Stimulated activated CD4-positive, alpha-beta T cell treated with anti-CD3 and anti-CD28 coated beads, Interleukin-12 subunit alpha, Interleukin-12 subunit beta, amount 100 ng/mL, for 24 hours (primary cell): ENCODE data around the gene IPPK.

Source experiments
- DNase-seq, 2 experiments: peaks; one replicate each; pipeline ENCODE4 v3.0.0-alpha.2; 2020; ENCODE audit warnings: low read depth in 2 of 2

IPPK gene

DNA sequence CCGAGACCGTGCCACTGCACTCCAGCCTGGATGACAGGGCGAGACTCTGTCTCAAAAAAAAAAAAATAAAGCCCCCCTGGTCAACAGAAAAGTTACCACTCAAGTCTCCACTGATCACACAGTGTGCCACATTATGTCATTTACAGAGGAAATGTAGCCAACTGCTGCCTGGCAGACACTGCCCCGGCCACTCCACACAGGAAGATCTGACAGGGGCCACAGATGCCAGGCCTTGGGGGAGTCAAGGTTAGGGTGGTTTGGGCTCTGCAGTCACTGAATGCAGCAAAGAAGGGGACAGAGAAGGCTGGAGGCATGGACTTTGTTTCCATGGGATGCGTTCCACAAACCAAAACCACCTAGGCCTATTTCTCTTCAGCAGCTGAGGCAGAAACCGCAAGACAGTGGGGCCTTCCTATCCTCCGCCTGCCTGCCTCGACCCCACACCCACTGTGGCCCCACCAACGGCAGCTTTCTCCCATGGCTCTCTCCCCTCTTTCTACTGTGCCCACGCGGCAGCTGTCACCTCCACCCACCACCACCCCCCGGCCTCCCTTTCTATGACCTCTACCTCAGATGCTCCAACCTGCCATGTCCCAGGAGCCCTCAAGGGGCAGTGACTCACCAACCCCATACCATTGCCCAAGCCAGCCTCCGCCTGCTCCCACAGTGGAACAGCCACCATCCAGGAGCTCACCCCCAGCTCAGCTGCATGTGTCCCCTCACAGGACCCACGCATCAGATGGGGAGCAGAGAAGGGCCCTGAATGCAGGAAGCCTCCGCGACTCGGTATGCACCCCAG is 12.4 kb downstream of the IPPK start:
- DNase-seq, result no peak

DNA sequence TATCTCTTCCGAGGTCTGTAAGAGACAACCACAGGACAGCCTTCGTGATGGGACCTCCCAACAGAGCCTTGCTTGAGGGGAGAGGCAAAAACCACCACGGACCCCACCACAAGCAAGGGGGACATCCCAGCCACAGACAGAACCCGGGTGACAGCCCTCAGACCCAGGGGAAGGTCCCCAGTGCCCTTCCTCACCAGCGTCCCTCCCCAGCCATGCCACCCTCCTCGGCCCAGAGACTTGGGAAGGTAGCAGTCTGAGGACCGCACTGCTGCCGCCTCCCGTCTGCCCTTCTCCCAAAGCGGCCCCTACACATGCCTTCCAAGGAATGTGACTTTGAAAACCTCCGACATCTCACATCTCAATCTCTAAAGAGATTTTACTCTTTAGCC is 13.4 kb downstream of the IPPK start:
- DNase-seq, result no peak

DNA sequence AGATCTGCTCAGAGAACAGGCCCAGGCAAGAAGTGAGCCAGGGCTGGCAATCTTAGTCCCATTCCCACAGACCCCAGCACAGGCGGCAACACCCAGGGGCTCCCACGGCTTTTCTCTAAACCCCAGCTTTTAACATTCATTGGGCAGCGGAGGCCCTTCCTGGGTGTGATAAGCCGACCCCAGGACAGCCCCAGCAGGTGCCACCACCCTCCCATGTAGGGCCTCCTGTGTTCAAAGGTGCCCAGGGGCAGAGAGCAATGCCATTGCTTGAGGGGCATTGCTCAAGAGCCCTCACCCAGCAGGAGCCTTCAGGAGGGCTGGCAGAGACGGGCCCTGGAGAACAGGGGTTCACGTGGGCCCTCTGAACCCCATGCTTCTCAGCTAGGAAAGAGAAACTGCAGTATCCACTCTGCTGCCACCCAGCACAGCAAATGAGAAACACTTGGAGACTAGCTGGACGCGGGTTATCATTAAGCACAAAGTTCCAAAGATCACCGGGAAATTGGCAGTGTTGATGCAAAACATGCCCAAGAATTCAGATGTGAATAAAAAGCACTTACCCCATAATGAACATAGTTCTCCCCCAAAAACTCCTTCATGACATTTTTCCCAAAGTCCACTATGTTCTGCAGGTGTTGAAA is 13.9 kb downstream of the IPPK start:
- DNase-seq, result no peak

DNA sequence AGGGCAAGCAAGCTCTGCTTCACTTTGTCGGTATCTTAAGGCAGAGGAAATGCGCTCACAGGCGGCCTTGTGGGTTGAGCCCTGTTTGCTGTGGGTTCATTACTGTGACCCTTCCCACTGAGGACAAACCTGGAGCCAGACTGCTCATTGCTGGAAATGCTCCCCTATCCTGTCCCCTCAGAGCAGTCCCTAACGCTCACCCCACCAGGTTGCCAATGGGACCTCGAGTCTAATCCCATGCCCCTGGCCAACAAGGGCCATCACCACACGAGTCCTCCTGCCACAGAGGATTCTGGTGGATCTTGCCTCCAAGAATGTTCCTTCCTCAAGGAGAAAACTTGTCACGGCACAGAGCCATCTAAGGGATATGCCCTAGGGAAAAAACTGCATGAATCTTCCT is 14.6 kb downstream of the IPPK start:
- DNase-seq, result no peak

DNA sequence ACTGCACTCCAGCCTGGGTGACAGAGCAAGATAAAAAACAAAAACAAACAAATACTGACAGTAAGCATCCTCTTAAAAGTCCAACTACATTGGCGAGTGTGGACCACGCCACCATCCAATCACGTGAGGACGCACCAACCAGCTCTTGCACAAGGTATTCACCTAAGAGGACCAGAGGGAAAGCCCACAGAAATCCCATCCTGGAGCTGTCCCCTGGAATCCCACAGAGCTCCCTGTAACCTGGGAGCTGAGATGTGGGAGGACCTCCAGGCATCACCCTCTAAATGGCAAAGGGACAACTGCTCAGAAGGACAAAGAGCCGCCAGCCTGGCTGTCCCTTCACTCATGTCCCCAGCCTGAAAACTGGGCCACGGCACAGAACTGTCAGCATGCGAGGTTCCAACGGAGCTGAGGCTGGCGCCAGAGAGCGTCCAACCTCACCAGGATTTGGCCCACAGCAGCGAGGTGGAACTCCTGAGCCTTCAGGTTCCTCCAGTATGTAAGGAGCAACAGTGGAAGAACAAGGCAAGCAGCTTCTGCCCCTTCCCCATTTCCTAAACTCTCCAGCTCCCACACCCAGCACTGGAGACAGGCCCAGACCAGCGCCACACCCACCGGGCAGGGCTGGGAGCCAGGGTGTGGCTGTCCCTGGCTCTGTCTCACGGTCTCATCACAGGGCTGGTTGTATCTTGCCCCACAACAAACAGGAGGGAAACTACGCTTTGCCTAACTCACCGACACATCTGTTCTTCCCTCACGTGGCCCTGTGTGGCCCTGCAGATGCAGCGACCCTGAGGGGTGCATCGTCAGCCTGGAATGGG is 15.2 kb downstream of the IPPK start:
- DNase-seq, result no peak

- no peak for DNase-seq
Measured at GRCh38 chr9:92652461-92652860, 17.5 kb downstream of the IPPK start.

DNA sequence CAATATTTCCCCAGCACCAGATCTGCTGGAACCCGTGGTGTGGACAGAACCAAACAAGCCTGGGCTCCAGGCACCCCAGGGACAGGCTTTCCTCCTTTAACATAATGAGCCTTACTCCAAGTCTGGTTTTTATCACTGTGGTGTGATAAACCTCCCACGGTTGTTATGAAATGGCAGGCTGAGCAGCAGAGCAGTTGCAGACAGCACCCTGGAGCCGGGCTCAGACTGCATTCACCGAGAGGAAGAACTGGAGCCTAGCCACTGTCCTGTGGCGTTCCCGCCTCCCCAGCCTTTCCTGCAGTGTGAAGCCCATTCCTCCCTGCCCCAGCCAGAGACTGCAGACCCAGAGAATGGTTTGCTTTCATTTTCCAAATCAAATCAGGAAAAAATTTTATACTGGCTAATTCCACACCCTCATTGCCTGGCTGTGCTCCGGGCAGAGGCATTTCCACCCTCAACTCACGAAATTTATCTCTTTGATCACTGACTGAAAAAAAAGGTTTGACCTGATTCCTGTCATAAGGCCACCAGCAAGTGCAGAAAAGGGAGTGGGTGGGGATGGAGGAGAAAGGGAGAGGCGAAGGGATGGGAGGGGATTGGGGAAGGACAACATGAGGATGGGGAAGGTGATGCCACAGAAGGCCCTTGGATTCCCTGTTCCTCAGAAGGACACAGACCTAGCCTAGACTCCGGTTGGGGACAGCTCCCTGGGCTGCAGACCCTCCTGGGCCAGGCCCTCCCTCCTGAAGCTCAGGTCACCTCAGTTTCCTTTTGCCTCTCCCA is 18.9 kb downstream of the IPPK start:
- no peak for DNase-seq

- DNase-seq, result no peak
Measured at GRCh38 chr9:92650296-92650695, 19.6 kb downstream of the IPPK start.

DNA sequence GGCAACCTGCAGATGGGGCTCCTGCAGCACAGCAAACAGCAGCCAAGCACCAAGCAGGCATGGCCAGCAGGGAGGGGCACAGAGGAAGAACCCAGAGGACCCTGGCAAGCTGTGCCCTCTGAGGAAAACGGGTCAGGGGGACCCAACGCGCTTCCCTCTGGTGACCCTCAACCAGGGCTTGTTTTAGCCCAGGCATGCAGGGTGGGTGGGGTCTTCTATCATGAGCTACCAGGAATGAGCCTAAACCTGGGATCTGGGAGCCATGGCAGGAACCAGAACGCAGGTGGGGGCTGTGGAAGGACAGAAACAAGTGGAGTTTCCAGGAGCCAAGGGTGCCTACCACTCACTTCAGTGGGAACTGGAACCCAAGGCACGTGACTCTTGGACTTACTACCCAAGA is 20.9 kb downstream of the IPPK start:
- DNase-seq, result no peak

DNA sequence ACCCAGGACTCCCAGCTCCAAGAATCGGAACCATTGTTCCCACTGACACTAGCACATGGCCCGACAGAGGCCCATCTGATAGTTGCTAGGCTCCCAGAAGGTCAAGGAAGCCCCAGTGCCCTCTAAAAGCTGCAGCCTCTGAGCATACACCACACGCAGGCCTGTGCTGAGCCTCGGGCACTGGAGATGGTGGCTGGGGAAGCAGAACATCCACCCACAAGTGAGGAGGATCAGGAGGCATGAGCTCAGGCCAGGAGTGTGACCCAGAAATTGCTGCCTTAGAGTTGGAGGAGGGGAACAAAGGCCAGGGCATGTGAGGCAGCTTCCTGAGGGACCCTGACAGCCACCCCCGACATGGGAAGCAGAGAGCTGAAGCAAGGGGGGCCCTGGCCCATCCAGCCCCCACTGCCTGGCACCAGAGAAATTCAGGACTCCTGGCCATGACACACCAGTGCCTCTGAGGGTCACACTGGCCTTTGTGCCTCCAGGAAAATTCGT is 21.4 kb downstream of the IPPK start:
- no peak for DNase-seq

DNA sequence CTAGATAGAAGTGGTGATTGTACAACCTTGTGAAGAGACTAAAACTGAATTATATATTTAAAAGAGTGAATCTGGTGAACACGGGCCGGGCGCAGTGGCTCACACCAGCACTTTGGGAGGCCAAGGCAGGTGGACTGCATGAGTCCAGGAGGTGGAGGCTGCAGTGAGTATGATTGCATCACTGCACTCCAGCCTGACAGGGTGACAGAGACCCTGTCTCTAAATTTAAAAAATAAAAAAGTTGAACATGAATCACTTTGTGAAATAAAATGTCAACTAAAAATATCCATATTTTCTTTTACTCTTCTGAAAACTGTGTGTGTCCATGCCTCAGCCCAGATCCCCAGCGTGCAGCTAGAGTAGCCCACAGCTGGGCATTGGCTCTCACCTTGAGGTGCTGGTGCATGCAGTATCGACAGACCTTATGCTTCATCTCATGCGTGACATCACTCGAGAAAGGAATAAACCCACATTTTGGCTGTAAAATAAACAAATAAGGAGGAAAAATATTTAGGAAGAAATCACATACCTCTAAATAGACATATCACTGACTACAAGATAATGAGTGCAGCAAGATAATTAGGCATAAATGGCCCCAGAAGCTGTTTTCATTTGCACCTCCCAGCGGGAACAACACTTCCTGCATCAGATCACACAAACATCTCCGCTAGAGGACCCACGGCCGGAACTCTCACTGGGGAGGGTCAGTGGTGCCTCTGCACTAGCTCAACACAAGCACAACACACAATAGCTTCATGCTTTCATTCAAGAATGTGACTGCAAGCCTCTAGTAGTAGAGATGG is 22.1 kb downstream of the IPPK start:
- DNase-seq, result no peak

- no peak for DNase-seq
Measured at GRCh38 chr9:92645041-92645440, 24.9 kb downstream of the IPPK start.

GRCh38 chr9:92644278-92644677 is 25.7 kb downstream of the IPPK start:
- DNase-seq, result no peak

DNA sequence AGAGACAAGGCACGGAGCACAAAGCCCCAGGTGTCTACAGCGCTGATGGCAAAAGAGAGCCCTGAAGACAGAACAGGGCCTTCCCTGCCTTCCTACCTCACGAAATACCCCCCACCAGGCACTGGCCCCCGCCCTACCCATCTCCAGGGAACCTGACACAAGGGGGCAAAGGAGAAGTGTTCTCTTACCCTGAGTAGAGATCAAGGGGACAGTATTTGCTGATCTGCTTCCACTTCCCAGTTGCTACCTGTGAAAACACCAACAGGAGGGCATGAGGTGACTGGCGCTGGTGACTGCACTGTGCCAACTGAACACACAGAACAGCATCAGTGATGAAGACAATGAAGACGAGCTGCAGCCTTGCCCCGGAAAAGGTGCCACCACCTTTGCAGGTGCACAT is 27.4 kb downstream of the IPPK start:
- DNase-seq, result no peak

- DNase-seq, result no peak
Measured at GRCh38 chr9:92642041-92642451, 27.9 kb downstream of the IPPK start.

- DNase-seq, result no peak
Measured at GRCh38 chr9:92641092-92641809, 28.7 kb downstream of the IPPK start.

DNA sequence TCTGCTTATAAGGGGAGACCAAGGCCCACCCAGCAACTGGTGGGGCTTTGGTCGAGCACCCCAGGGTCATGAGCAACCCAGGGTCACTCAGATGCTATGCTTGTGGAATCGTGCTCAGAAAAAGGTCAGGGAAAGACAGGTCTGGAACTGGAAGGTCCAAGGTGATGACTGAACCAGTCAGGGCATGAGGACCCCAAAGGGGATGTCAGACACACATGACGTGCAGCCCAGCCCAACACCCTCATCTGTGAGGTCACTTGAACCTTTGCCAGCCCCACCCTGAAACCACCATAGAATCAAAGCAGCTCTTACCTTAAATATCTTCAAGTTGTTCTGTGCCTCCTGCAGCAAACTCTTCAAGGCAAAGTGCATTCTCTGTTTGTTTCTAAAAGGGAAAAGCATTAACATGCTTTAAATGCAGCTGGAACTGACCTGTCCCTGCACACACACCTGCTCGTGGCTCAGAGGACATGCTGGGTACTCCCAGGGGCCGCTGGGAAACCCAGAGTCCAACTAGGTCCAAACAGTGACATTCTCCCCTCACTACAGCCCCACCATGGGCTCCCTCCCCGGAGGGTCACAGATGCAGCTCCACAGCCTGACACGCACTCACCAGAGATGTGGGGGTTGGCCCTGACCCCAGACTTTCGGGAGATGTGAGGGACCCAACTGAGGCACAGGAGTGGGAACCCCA is 29.4 kb downstream of the IPPK start:
- no peak for DNase-seq

- no peak for DNase-seq
Measured at GRCh38 chr9:92639791-92640271, 30.1 kb downstream of the IPPK start.

GRCh38 chr9:92639124-92639523 is 30.8 kb downstream of the IPPK start:
- DNase-seq, result no peak
